GM18867 (cell line): Measurements from ENCODE around the gene HMG20A.
A peak's percentile ranks its signal among the peaks of the same experiment; 100 is the strongest.

Experiments
- ATAC-seq: cut with Tn5 transposase; IDR thresholded peaks from one replicate; pipeline ENCODE4 v1.9.1; 2021; ENCODE audit warnings: mild to moderate bottlenecking, moderate library complexity; ENCODE audit not compliant: unreplicated experiment

HMG20A gene

DNA sequence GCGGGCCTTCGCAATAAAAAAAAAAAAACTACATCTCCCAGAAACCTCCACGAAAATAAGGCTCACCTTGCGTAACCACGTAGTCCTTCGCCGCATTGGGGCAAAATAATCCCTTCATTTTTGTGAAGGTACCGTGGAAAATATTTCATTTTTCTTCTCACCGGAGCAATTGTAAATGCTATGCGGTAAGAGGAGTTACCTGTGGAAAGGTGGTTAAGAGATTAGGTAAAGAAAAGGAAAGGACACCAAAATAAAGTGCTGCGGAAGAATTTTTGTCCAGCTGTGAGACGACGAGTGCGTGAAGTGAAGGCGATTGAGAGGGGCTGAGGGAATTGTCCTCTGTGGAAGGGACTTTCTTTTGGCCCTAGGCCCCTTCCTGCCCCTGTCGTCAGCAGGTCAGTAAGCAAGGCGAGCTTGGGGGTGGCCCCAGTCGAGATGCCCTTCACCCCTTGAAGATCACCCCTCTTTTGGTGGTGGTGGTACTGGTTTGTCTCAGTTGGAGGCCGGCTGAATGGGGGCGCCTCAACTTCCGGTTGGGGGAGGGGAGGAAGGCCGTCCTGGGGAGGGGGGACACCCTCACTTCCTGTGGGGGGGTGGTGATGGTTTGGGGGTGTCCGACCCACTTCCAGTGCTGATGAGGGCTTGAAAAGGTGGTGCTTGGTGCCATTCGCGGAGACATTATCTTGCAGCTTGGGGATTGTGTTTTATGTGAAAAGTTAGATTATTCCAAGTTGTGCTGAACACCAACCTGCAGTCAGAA, at the start of gene HMG20A:
Gene HMG20A, plus strand, starts transcription at position 279 of the 760 bp plus-strand sequence. CDS start 37,520 bp downstream, outside the sequence.
- ATAC-seq, result peak; percentile 40

DNA sequence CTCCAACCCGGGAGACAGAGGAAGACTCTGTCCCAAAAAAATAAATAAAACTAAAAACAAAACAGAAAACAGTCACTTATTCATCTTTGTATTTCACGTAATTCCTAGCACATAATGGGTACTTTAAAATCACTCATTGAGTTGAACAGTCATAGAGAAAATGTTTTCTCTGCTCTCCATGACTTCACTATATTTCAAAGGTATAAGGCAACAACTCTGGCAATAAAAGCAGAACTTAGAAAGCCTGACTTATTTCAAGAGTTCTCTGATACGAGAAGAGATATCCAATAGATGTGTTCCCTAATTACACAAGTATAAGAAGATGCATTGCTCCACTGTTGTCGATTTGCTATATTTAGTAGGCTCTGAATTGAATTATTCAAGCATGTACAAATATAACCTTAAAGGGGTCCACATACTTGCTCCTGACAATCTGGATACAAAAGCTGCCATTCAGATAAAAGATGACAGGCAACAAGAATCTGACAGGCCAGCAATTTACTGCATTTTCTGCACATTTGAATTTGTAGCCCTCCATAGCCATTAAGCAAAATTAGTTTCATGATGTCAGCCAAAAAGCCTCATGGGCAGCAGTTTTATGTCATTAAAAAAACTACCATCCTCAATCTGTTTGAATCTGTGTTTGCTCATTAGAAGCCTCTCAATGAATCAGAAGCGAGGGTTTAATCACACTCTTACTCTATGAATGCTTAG, 48.7 kb upstream of the HMG20A start:
- ATAC-seq, result no peak

- no peak for ATAC-seq
These were observed 47.2 kb upstream of the HMG20A start for GRCh38 chr15:77373441-77373840.

DNA sequence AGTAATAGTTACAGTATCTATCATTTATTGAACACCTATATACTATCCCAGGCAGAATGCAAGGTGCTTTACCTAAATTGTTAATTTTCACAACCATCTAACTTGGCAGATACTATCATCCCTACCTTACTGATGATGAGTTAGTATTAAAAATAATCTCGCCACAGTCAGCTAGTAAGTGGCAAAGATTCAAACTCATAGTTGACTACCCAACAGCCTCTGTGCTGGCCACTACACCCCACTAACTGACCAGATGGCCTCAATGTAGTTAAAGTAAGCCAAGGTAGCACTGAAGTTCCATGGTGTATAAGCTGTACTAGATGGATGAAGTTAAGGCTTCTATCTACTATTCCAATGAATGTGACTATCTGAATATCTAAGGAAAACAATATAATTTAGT, 45.6 kb upstream of the HMG20A start:
- ATAC-seq, result no peak

DNA sequence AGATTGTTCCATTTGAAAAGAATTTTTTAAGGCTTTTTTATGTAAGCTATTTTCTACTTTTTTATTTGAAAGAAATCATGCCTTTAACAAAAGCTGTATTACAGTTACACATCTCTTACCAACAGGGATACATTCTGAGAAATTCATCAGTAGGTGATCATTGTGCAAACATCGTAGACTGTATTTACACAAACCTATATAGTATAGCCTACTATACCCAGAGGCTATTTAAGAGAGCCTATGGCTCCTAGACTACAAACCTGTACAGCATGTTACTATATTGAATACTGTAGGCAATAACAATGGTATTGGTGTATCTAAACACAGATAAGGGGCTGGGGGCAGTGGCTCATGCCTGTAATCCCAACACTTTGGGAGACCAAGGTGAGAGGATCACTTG, 43.9 kb upstream of the HMG20A start:
- no peak for ATAC-seq

- ATAC-seq, result no peak
These were observed 40.7 kb upstream of the HMG20A start for GRCh38 chr15:77380033-77380432.

- no peak for ATAC-seq
These were observed 36.6 kb upstream of the HMG20A start for GRCh38 chr15:77384086-77384485.

- ATAC-seq, result no peak
These were observed 35.9 kb upstream of the HMG20A start for GRCh38 chr15:77384589-77385359.

DNA sequence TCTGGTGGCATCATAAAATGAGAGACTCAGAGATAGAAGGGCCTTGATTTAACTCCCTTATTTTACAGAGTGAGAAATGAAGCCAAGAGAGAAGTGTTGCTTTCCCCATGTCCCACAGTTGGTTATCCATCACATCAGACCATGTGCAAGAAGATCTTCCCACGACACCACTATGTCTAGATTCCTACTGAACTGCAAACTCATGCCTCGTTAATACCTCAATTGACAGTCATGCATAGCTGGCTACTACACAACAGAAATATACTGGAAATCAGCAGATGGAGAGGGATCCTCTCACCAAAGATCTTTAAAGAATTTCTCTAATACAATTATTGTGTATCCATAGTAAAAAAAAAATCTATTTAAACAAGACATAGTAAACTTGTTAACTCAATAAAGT, 34.1 kb upstream of the HMG20A start:
- ATAC-seq, result no peak

- no peak for ATAC-seq
These were observed 33.2 kb upstream of the HMG20A start for GRCh38 chr15:77387365-77388105.

- ATAC-seq, result no peak
These were observed 29.2 kb upstream of the HMG20A start for GRCh38 chr15:77391372-77391951.

DNA sequence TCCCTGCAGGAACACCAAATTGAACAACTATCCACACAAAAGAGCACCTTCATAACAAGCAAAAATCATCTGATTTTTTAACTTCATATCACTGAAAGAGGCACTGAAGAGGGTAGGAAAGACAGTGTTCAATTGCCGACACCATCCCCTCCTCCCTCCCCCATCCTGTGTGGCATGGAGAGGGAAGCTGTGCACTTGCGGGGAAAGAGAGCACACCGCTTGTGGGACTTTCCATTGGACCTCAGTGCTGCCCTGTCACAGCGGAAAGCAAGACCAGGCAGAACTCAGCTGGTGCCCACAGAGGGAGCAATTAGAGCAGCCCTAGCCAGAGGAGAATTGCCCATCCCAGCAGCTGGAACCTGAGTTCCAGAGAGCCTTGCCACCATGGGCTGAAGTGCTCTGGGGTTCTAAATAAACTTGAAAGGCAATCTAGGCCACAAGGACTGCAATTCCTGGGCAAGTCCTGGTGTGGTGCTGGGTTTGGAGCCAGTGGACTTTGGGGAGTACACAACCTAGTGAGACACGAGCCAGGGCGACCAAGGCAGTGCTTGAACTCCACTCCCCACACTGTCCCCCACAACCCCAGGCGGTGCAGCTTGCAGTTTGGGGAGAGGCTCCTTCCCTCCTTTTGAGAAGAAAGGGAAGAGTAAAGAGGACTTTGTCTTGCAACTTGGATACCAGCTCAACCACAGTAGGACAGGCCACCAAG, 27.8 kb upstream of the HMG20A start:
- ATAC-seq, result no peak

DNA sequence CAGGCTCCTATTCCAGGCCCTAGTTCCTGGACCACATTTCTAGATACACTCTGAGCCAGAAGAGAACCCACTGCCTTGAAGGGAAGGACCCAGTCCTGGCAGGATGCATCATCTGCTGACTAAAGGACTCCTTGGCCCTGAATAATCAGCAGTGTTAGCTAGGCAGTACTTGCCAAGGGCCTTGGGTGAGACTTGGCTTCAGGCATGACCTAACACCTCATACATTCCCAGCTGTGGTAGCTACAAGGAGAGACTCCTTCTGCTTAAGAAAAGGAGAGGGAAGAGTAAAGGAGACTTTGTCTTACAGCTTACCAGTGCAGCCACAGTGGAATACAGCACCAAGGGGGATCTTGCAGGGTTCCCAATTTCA, 27.2 kb upstream of the HMG20A start:
- no peak for ATAC-seq

GRCh38 chr15:77395013-77395774, 25.5 kb upstream of the HMG20A start:
- no peak for ATAC-seq

DNA sequence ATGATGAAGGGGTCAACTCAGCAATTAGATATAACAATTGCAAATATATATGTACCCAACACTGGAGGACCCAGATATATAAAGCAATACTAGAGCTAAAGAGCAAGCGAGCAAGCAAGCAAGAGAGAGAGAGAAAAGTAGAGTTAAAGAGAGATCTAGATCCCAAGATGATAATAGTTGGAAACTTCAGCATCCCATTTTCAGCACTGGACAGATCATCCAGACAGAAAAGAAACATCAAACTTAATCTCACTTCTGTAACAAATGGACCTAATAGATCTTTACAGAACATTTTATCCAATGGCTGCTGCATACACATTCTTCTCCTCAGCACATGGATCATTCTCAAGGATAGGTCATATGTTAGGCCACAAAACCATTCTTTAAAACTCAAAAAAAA, 24.0 kb upstream of the HMG20A start:
- ATAC-seq, result no peak

DNA sequence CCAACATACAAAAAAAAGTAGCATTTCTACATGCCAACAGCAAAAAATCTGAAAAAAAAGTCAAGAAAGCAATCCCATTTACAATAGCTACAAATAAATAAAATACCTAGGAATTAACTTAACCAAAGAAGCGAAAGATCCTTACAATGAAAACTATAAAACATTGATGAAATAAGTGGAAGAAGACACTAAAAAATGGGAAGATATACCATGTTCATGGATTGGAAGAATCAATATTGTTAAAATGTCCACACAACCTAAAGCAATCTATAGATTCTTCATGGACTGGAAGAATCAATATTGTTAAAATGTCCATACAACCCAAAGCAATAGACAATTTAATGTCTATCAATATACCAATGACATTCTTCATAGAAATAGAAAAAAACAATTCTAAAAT, 21.8 kb upstream of the HMG20A start:
- no peak for ATAC-seq

- no peak for ATAC-seq
These were observed 20.4 kb upstream of the HMG20A start for GRCh38 chr15:77400258-77400657.

GRCh38 chr15:77402740-77403379, 17.8 kb upstream of the HMG20A start:
- no peak for ATAC-seq
